Thyroid gland (tissue), 4 donors: ENCODE measurements around the gene ARHGEF18. TPM values are rescaled to one million over a fixed set of nuclear protein-coding genes. Genes with fewer than 3 reads are reported as not detected.

Source experiments
- DNase-seq, 2 donors: peaks; one replicate each; pipeline ENCODE4 v3.0.0-alpha.2; 2019
- H3K27ac ChIP-seq, 3 donors: fragments of 200-600 bp; sonication (generic); 1 replicate in 2 of 3; 2 replicates in 1 of 3; pipeline ENCODE4 v1.5.1; 2016 to 2019; ENCODE audit warnings: mild to moderate bottlenecking in 1 of 3, moderate library complexity in 1 of 3
- H3K27me3 ChIP-seq: fragments of 200-600 bp; sonication (generic); one replicate; pipeline ENCODE4 v1.5.1; 2019
- H3K36me3 ChIP-seq, 2 donors: fragments of 200-600 bp; sonication (generic); one replicate each; pipeline ENCODE4 v1.5.1; 2016 to 2019
- H3K4me1 ChIP-seq, 2 donors: fragments of 200-600 bp; sonication (generic); one replicate each; pipeline ENCODE4 v1.5.1; 2017 to 2019
- H3K4me3 ChIP-seq, 3 donors: fragments of 200-600 bp; sonication (generic); replicated peaks in 1 of 3; 1 replicate in 2 of 3; 2 replicates in 1 of 3; pipeline ENCODE4 v1.5.1; 2016; ENCODE audit warnings: mild to moderate bottlenecking in 1 of 3
- H3K9me3 ChIP-seq: fragments of 200-600 bp; sonication (generic); one replicate; pipeline ENCODE4 v1.5.1; 2017
- POLR2A ChIP-seq, 2 donors: fragments of 450-650 bp; IDR thresholded peaks; one replicate each; pipeline ENCODE4 v1.6.1; 2017; ENCODE audit warnings: antibody characterized with exemption in 2 of 2, mild to moderate bottlenecking in 2 of 2, moderate library complexity in 1 of 2
- WGBS, 2 donors: methylation state at CpG; one replicate each; pipeline ENCODE4 v1.1.5; 2017; 5-methylcytosine and 5-hydroxymethylcytosine counted together
- intact Hi-C: fragments of 100-400 bp; cut with DNase I; formaldehyde crosslinking; loops from one replicate; pipeline ENCODE4 v1.15.1; 2023
- total RNA-seq, 4 donors: library from RNA; depleted of rRNA; stranded (reverse); fragments of >200 nt; gene quantifications; one replicate each; pipeline ENCODE4 v1.2.3, GENCODE V29; 2016
- TF ChIP-seq, protein P1 (sequence below), 6 experiments: fragments of 200-600 bp in 3 of 6; fragments of 450-650 bp in 3 of 6; sonication (generic) in 3 of 6; IDR thresholded peaks; one replicate each; pipeline ENCODE4 v1.5.1; 2016 to 2019; ENCODE audit warnings: antibody characterized with exemption in 6 of 6, mild to moderate bottlenecking in 2 of 6, inconsistent platforms in 1 of 6, moderate library complexity in 1 of 6

Gene ARHGEF18
- total RNA-seq, 4 donors from 2014 or later, result 22.6 to 37.2 (median 27.2) TPM

GRCh38 chr19:7311911-7312310 lies 36.8 kb upstream of the ARHGEF18 start:
- Histone ChIP-seq H3K4me1 (no peaks in the 10 kb centered on the region), H3K9me3 (no peaks in the 10 kb centered on the region), H3K27me3 (no peaks in the 10 kb centered on the region), H3K4me3 (no peak overlapping the region), H3K27ac (no peak overlapping the region), H3K36me3 (no peaks in the 10 kb centered on the region)
- DNase-seq, result no peak
- no peak for TF ChIP-seq POLR2A (IDR thresholded peaks at IDR 0.05)
- TF ChIP-seq, protein P1, sequence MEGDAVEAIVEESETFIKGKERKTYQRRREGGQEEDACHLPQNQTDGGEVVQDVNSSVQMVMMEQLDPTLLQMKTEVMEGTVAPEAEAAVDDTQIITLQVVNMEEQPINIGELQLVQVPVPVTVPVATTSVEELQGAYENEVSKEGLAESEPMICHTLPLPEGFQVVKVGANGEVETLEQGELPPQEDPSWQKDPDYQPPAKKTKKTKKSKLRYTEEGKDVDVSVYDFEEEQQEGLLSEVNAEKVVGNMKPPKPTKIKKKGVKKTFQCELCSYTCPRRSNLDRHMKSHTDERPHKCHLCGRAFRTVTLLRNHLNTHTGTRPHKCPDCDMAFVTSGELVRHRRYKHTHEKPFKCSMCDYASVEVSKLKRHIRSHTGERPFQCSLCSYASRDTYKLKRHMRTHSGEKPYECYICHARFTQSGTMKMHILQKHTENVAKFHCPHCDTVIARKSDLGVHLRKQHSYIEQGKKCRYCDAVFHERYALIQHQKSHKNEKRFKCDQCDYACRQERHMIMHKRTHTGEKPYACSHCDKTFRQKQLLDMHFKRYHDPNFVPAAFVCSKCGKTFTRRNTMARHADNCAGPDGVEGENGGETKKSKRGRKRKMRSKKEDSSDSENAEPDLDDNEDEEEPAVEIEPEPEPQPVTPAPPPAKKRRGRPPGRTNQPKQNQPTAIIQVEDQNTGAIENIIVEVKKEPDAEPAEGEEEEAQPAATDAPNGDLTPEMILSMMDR (IDR thresholded peaks at IDR 0.05), result no peak
- intact Hi-C loops, result no loop called here
- WGBS, 2 donors, result 94 to 95% methylated on average over 12 of the region's 12 CpGs

DNA sequence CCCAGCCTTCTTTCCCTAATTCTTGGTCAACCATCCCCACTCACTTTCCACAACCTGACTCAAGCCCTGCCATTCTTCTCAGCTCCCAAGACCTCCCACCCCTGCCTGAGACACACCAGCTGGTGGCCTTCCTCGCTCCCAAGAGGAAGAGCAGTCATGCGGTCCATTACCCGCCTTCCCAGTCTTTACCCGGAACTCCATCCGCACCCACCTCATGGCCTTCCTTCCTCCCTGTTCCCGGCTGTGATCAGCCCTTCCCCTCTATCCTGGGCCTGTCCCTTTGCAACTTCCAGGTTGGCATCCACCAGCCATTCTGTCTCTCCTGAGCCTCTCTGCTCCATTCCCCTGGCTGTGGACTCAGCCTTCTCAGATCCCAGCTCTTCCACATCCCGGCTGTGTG lies 35.9 kb upstream of the ARHGEF18 start:
- DNase-seq, result no peak
- Histone ChIP-seq H3K27ac (no peak overlapping the region), H3K36me3 (no peaks in the 10 kb centered on the region), H3K9me3 (no peaks in the 10 kb centered on the region), H3K27me3 (no peaks in the 10 kb centered on the region), H3K4me1 (no peaks in the 10 kb centered on the region), H3K4me3 (no peak overlapping the region)
- 81% methylated on average over 7 of the region's 7 CpGs for WGBS, 2 donors
- intact Hi-C loops, result no loop called here
- TF ChIP-seq, protein P1 (IDR thresholded peaks at IDR 0.05), result no peak
- no peak for TF ChIP-seq POLR2A (IDR thresholded peaks at IDR 0.05)

- H3K4me3 ChIP-seq, result no peak overlapping the region
- no peaks in the 10 kb centered on the region for H3K9me3 ChIP-seq
- H3K27me3 ChIP-seq, result no peaks in the 10 kb centered on the region
- intact Hi-C loops, result no loop called here
- no peaks in the 10 kb centered on the region for H3K36me3 ChIP-seq
- no peak overlapping the region for H3K27ac ChIP-seq
- H3K4me1 ChIP-seq, result no peaks in the 10 kb centered on the region
- DNase-seq, result no peak
- TF ChIP-seq, protein P1 (IDR thresholded peaks at IDR 0.05), result no peak
- no peak for TF ChIP-seq POLR2A (IDR thresholded peaks at IDR 0.05)
- 45 to 47% methylated on average over 2 of the region's 2 CpGs for WGBS, 2 donors
Observed at GRCh38 chr19:7318176-7318575, 30.6 kb upstream of the ARHGEF18 start.

GRCh38 chr19:7326105-7326877 lies 22.4 kb upstream of the ARHGEF18 start:
- Histone ChIP-seq H3K4me1 (no peaks in the 10 kb centered on the region), H3K9me3 (no peaks in the 10 kb centered on the region), H3K4me3 (no peak overlapping the region), H3K27me3 (no peaks in the 10 kb centered on the region), H3K36me3 (no peaks in the 10 kb centered on the region), H3K27ac (no peak overlapping the region)
- 78 to 79% methylated on average over 10 of the region's 10 CpGs for WGBS, 2 donors
- DNase-seq, result peak in 1 of 2 donors; percentile 9
- intact Hi-C loops, result no loop called here
- no peak for TF ChIP-seq POLR2A (IDR thresholded peaks at IDR 0.05)
- TF ChIP-seq, protein P1 (IDR thresholded peaks at IDR 0.05), result peak in 3 of 6 experiments; percentile 11 to 21 (median 15)

DNA sequence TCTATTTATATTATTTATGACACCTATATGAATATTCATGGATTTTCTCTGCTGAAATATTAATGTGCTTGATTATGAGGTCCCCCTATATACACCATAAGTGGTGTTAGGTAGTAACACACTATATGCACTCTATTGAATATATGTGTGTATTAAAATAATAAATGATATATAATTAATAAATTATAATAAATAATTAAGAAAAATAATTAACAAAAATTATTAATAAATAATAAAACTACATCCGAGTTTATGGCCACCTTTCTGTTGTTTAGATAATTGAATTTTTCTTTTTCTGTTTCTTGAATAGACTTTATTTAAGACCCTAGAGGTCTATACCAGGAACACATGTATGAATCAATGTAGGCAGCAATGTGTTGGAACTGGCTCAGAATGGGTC lies 20.9 kb upstream of the ARHGEF18 start:
- intact Hi-C loops, result no loop called here
- H3K4me3 ChIP-seq, result no peak overlapping the region
- H3K27me3 ChIP-seq, result no peaks in the 10 kb centered on the region
- no peak overlapping the region for H3K27ac ChIP-seq
- WGBS, 2 donors, result 67 to 69% methylated on average over 1 of the region's 1 CpG
- no peak for TF ChIP-seq POLR2A (IDR thresholded peaks at IDR 0.05)
- TF ChIP-seq, protein P1 (IDR thresholded peaks at IDR 0.05), result no peak
- no peaks in the 10 kb centered on the region for H3K9me3 ChIP-seq
- DNase-seq, result no peak
- no peaks in the 10 kb centered on the region for H3K4me1 ChIP-seq
- no peaks in the 10 kb centered on the region for H3K36me3 ChIP-seq
